HG03103 (cell line): ENCODE data around the gene COMMD7.
"Not testable (repeated sequence)": the region's sequence is repeated elsewhere in the genome, so short reads cannot be mapped to it uniquely, and the experiment has no call there.

Experiments
- ATAC-seq: cut with Tn5 transposase; IDR thresholded peaks from one replicate; pipeline ENCODE4 v1.9.1; 2021; ENCODE audit warnings: low read depth; ENCODE audit not compliant: unreplicated experiment

The COMMD7 gene

DNA sequence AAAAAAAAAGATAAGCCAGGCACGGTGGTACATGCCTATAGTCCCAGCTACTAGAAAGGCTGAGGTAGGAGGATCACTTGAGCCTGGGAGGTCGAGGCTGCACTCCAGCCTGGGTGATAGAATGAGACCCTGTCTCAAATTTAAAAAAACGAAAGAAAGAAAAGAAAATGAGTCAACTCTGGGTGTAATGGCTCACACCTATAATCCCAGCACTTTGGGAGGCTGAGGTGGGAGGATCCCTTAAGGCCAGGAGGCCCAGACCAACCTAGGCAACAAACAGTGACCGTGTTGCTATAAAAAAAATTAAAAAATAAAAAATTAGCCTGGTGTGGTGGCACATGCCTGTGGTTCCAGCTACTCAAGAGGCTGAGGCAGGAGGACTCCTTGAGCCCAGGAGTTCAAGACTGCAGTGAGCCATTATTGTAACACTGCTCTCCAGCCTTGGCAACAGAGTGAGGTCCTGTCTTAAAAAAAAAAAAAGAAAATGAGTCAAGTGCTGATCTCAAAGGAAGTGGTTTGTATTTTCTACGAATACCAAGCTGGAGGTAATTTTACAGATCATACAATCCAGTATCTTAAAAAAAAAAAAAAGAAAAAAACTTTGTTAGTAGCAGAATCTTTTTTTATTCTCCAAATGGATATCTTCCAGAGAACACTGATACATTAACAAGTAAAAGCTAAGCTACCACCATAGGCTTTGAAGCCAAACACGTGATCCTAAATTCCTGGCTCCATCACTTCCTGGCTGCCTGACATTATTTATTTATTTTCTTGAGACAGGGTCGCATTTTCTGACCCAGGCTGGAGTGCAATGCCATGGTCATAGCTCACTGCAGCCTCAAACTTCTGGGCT is 5.7 kb downstream of the COMMD7 start:
- ATAC-seq, result no peak

GRCh38 chr20:32731882-32732266 is 11.4 kb downstream of the COMMD7 start:
- no peak for ATAC-seq

GRCh38 chr20:32729334-32729733 is 13.9 kb downstream of the COMMD7 start:
- ATAC-seq, result not testable (repeated sequence)

- ATAC-seq, result not testable (repeated sequence)
Observed at GRCh38 chr20:32728435-32728834, 14.8 kb downstream of the COMMD7 start.

DNA sequence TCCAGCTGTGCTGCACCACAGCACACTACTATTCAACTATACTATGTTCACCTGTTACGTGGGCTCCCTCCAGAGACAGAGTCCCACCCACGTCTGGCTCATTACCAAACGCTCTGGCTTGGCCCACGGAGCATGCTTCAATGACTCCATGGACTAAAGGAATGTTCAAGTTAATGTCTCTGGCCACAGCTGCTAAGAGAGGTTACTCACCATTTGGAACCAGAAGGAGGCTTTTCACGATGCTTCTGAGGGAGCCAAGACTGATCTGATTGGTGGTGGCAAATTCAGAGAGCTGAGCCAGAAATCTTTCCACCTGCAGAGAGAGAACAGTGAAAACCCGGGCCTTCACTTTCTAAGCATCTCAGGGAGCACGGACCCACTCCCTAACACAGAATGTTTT is 15.6 kb downstream of the COMMD7 start:
- no peak for ATAC-seq

- no peak for ATAC-seq
Observed at GRCh38 chr20:32718749-32719348, 24.4 kb downstream of the COMMD7 start.

GRCh38 chr20:32711346-32711745 is 31.9 kb downstream of the COMMD7 start:
- no peak for ATAC-seq

DNA sequence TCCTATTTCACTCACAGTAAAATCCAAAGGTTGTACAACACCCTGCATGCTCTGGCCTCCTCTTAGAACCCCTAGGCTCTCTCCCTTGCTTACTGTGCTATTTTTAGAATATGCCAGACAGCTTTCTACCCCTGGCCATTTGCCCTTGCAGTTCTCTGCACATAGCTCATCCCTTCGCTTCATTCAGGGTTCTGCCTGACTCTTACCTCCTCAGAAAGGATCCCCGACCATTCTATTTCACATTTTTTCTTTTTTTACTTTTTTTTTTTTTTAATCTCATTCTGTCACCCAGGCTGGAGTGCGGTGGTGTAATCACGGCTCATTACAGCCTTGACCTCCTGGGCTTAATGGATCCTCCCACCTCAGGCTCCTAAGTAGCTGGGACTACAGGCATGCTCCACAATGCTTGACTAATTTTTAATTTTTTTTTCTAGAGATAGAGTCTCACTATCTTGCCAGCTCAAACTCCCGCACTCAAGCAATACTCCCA is 33.6 kb downstream of the COMMD7 start:
- no peak for ATAC-seq

- ATAC-seq, result not testable (repeated sequence)
Observed at GRCh38 chr20:32709029-32709631, 34.1 kb downstream of the COMMD7 start.

DNA sequence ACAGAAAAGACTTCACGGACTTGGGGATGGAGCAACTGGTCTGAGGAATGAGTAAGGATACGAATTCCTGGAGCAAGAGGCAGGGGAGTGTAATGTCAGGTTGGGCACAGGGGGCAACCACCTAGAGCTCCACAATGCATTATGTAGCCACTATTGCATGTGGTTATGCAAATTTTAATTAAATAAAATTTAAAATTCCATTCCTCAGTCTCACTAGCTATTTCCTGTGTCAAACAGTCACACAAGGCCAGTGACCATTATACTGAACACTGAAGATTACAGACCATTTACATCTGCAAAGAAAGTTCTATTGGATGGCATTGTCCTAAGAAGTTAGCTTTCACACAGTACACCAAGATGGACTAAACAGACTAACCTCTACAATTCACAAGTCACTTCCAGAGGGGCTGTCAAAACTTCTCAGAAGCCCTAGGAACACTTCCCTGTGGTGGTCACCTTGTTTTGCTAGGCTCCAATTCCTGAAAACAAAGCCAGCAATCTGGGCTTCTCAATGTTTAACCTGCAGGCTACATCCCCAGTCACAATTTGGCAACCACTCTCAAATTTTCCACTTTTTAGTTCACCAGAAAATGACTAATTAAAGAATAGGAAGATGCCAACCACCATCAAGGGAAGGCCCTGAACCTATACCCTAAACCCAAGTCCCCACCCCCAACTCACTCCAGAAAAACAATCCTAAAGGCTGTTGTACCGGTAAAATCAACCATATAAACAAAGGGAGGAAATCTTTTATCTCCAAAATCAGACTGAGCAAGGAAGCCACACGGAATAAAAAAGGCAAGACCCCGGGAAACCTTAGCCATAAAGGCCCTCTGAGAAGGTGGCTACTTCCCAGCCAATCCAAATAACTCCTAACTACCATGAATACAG is 35.3 kb downstream of the COMMD7 start:
- no peak for ATAC-seq

GRCh38 chr20:32706486-32706885 is 36.8 kb downstream of the COMMD7 start:
- ATAC-seq, result no peak

- no peak for ATAC-seq
Observed at GRCh38 chr20:32702706-32703425, 40.4 kb downstream of the COMMD7 start.

DNA sequence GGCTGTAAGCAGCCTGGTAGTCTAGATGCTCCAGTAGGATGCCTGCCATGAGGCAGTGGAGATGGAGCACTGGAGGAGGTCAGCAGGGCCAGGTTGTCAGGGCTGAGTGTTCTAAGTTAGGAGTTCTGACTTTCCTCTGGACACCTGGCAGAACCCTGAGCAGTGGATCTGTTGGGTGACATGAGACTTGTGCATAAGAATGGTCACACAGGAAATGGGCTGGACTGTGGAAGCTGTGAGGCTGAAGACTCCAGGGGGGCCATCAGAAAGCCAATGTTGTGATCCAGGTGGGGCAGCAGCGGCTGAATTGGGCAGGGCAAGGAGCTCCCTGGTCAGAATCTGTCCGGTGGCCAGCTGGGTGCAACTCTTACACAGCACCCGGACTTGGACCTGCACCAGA is 45.7 kb downstream of the COMMD7 start:
- ATAC-seq, result no peak

- no peak for ATAC-seq
Observed at GRCh38 chr20:32695089-32695488, 48.2 kb downstream of the COMMD7 start.

DNA sequence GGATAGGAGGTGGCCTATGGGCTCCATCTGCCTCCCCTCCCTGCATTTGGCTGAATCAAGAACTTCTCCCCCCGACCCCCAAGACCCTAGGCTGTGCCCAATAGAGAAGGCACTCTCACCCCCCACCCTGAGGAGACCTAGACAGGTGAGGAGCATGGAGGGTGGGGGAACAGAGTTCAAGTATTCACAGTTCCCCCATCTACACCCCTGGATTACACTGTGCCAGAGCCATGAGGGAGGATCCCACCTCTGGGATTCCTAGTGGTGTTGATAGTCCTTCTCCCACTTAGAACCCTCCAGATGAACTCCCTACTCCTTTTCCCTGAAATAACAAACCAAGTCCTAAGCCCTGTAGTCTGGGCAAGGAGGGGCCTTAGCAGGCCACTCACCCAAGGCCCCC is 54.3 kb downstream of the COMMD7 start:
- ATAC-seq, result not testable (repeated sequence)

DNA sequence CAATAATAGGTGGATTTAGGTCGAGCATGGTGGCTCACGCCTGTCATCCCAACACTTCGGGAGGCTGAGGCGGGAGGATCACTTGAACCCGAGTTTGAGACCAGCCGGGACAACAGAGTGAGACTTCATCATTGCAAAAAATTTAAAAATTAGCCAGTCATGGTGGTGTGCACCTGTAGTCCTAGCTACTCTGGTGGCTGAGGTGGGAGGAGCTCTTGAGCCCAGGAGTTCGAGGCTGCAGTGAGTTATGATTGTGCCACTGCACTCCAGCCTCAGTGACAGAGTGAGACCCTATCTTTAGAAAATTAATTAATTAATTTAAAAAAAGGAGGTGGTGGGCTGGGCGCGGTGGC is 56.1 kb downstream of the COMMD7 start:
- no peak for ATAC-seq

GRCh38 chr20:32686530-32687179 is 56.6 kb downstream of the COMMD7 start:
- ATAC-seq, result no peak

DNA sequence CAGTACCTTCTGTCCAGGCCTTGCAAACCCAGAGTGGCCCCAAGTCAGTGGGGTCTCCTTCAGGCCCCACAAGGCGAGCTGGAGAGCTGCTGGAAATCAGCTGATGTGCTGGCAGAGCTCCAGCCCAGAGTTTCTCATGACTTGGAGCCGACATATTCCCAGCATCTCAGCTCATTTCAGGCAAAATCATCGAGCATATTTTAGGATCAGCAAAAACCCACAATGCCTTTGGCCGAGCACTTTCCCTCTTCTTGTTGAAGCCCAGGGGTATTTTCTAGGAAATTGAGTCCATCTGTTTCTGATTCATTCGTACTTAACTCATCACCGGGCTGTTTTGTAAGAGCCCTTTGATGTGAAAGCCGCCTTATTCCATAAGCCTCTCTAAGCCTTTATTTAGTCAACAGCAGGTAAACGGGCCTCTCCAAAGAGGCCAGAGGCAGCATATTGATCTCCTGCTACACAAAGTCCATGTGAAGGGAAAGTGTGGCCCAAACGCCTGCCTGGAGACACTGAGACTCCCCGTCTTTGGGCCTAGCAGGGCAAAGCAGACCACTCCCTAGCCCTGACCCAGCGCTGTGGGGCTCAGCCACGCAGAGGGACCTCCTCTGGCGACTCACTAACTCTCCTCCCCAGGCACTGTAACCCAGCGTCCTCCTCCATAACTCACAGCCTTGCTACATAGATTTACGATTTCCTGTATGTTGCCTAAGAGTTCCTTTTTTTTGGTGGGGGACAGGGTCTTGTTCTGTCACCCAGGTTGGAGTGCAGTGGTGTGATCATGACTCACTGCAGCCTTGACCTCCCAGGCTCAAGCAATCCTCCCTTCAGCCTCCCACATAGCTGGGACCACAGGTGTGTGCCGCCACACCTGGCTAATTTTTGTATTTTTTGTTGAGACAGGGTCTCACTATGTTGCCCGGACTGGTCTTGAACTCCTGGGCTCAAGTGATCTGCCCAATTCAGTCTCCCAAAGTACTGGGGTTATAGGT is 57.4 kb downstream of the COMMD7 start:
- ATAC-seq, result no peak
